Measurements from ENCODE around the gene EYA2.

EYA2 gene

GRCh38 chr20:47042464-47042863 is 147.8 kb downstream of the EYA2 start:
- no peak for DNase-seq

GRCh38 chr20:47043086-47043485 is 148.4 kb downstream of the EYA2 start:
- no peak for DNase-seq

DNA sequence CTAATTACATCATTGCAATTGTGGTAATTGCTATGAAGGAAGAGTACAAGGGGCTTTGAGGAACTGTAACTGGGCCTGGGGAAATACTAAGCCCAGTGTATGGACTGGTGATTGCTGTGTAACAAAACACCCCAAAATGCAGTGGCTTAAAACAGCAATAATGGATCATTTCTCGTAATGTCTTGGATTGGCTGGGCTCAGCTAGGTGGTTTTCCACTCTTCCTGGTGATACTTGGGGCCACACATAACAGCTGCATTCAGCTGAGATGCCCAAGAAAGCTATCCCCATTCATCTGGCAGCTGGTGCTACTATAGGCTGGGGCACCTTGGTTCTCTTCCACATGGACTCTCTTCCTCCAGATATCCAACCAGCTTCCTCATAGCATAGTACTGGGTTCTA is 150.3 kb downstream of the EYA2 start:
- DNase-seq = no peak

DNA sequence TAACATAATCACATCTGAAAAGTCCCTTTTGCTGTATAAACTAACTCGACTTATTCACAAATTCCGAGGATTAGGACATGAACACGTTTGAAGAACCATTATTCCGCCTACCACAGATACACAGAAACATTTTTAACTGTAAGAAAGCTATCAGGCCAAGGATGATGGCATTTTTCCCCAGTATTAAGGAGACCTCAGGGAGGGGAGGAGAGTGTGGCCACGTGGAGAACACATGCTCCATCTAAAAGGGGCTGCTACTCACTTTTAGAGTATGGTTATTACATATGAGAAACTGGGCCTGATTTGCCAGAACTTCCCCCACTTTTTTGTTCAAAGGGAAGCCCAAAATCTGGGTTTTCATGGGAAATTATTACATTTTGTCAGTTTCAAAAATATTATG is 153.4 kb downstream of the EYA2 start:
- DNase-seq = no peak

- no peak for DNase-seq
Observed at GRCh38 chr20:47049771-47050170, 155.1 kb downstream of the EYA2 start.

GRCh38 chr20:47050996-47051395 is 156.4 kb downstream of the EYA2 start:
- DNase-seq = no peak

- DNase-seq = no peak
Observed at GRCh38 chr20:47051936-47052526, 157.4 kb downstream of the EYA2 start.

DNA sequence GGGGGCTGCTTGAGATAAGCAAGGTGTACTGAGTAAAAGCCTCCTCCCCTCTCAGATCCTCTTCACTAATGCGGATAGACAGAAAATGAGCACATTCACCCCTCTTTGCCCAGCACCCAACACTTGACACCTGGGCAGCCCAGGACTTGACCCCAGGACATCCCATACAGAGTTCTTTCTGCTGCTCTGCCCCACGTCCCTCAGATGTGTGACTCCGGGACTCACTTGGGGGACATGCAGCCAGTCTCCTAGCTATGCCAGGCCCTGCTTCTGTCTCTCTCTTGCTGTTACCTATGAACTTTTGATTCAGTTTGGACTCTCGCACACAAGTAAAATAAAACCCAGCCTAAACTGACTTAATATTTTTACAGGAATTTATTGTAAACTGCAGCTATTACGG is 159.9 kb downstream of the EYA2 start:
- DNase-seq = no peak

- DNase-seq = no peak
Observed at GRCh38 chr20:47054945-47055344, 160.3 kb downstream of the EYA2 start.

GRCh38 chr20:47055699-47056369 is 161.2 kb downstream of the EYA2 start:
- DNase-seq = no peak

GRCh38 chr20:47057661-47058060 is 163.0 kb downstream of the EYA2 start:
- no peak for DNase-seq

- DNase-seq = no peak
Observed at GRCh38 chr20:47058236-47058635, 163.6 kb downstream of the EYA2 start.

DNA sequence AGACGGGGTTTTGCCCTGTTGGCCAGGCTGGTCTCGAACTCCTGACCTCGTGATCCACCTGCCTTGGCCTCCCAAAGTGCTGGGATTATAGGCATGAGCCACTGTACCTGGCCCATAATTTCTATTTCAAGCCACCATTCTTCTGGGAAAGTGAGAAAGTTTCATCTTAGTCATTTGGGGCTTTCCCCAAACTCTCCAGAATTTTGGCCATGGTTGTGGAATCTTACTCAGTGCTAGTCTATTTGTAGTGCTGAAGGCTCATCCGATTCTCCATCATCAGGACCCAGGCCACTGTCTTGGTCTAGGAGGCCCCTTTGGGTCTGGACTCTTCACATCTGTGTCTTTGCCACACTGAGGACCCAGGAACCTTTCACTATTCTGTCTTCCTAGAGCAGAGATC is 164.9 kb downstream of the EYA2 start:
- no peak for DNase-seq

GRCh38 chr20:47061549-47061948 is 166.9 kb downstream of the EYA2 start:
- DNase-seq = no peak

DNA sequence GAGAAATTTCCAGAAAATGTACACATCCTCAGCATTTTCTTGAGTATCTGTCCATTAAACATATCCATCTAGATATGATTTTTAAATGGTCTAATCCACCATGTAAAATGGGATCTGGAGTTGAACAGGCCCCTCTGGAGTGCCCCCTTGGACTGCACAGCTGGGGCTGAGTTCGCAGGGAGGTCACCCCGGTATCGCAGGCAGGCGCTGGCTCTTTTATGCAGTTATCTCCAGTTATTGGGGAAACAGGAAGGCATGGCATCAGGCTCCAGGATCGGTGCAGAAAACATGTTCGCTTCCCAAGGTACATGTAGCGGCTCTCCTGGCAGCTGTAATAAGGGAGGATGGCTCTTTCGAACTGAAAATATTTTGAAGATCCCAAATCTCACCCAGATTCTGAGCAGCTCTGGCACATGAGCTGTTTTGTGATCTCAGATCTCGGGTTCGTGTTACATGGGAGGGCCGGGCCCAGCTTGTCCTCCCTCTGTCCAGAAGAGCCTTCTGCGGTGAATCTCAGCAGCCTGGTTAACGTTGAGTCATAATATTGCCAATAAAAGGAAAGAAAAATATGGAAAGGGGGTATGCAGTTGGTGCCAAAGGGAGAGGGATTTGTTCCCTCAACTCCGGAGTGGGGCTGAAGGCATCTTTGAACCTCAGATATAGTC is 167.7 kb downstream of the EYA2 start:
- no peak for DNase-seq

GRCh38 chr20:47063407-47063806 is 168.8 kb downstream of the EYA2 start:
- no peak for DNase-seq

DNA sequence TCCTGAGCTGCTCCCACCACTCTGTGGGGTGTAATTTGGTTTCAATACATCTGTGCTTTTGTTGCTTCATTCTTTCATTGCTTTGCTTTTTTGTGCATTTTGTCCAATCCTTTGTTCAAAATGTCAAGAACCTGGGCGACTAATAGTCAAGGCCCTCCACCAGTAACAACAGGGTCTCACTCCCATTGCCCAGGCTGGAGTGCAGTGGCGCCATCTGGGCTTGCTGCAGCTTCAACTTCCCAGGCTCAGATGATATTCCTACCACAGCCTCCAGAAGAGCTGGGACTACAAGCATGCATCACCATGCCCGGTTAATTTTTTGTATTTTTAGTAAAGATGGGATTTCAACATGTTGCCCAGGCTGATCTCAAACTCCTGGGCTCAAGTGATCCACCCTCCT is 169.2 kb downstream of the EYA2 start:
- no peak for DNase-seq

GRCh38 chr20:47066484-47067270 is 172.0 kb downstream of the EYA2 start:
- DNase-seq = no peak

GRCh38 chr20:47067776-47068175 is 173.1 kb downstream of the EYA2 start:
- DNase-seq = no peak

GRCh38 chr20:47070176-47070575 is 175.5 kb downstream of the EYA2 start:
- no peak for DNase-seq

- DNase-seq = no peak
Observed at GRCh38 chr20:47071646-47072185, 177.1 kb downstream of the EYA2 start.

GRCh38 chr20:47073766-47074475 is 179.3 kb downstream of the EYA2 start:
- DNase-seq = no peak

- no peak for DNase-seq
Observed at GRCh38 chr20:47075263-47075662, 180.6 kb downstream of the EYA2 start.

All from stimulated activated CD4-positive, alpha-beta T cell treated with anti-CD3 and anti-CD28 coated beads, Interleukin-1b, Interleukin-23, amount 100 ng/mL, for 48 hours (primary cell).